PC-9 (cell line): Measurements from ENCODE around the gene TBRG4. TPM values are rescaled to one million over a fixed set of nuclear protein-coding genes. Genes with fewer than 3 reads are reported as not detected.
A peak's percentile ranks its signal among the peaks of the same experiment; 100 is the strongest.
"Not testable (repeated sequence)": the region's sequence is repeated elsewhere in the genome, so short reads cannot be mapped to it uniquely, and the experiment has no call there.

ENCODE experiments used
- BruUV-seq: library from RNA; stranded (reverse); fragments of 400-500 nt; replicated peaks from 2 replicates; lab custom pipeline; 2021; lab: Mats Ljungman, UMichigan
- CTCF ChIA-PET: fragments of 300-600 bp; sonication (Branson Sonifier 250); formaldehyde crosslinking; loops from one replicate; lab custom pipeline; 2022; ENCODE audit warnings: antibody characterized with exemption; lab: Charles Lee
- POLR2A ChIA-PET: fragments of 300-600 bp; sonication (Branson Sonifier 250); formaldehyde crosslinking; loops from one replicate; lab custom pipeline; 2022; ENCODE audit warnings: antibody characterized with exemption; ENCODE audit not compliant: unreplicated experiment; lab: Charles Lee
- DNase-seq, 2 experiments: peaks; one replicate each; pipeline versions ENCODE4 v3.0.0 to v3.0.0-alpha.2; 2015 to 2022; ENCODE audit warnings: mixed read lengths in 1 of 2
- H2AFZ ChIP-seq: fragments of 200-600 bp; sonication (generic); 2 replicates; pipeline ENCODE4 v1.8.1; 2017; ENCODE audit warnings: antibody characterized with exemption
- H3F3A ChIP-seq: fragments of 200-600 bp; sonication (generic); 2 replicates; pipeline ENCODE4 v1.8.1; 2017; ENCODE audit warnings: antibody characterized with exemption, mild to moderate bottlenecking, low read depth; ENCODE audit not compliant: insufficient read depth
- H3K27ac ChIP-seq: fragments of 200-600 bp; sonication (generic); 2 replicates; pipeline ENCODE4 v1.6.1; 2016; ENCODE audit warnings: mixed run types
- H3K27me3 ChIP-seq: fragments of 200-600 bp; sonication (generic); 2 replicates; pipeline ENCODE4 v1.6.1; 2016; ENCODE audit warnings: low read depth, mixed run types; ENCODE audit not compliant: insufficient read depth
- H3K36me3 ChIP-seq: fragments of 200-600 bp; sonication (generic); 2 replicates; pipeline ENCODE4 v1.6.1; 2016; ENCODE audit warnings: low read depth, mixed run types
- H3K4me1 ChIP-seq: fragments of 200-600 bp; sonication (generic); replicated peaks from 2 replicates; pipeline ENCODE4 v1.6.1; 2016; ENCODE audit warnings: mixed run types; ENCODE audit not compliant: insufficient read depth
- H3K4me2 ChIP-seq: fragments of 200-600 bp; sonication (generic); 2 replicates; pipeline ENCODE4 v1.6.1; 2017; ENCODE audit warnings: mixed run types
- H3K4me3 ChIP-seq: fragments of 200-600 bp; sonication (generic); 2 replicates; pipeline ENCODE4 v1.6.1; 2016; ENCODE audit warnings: mixed run types
- H3K79me2 ChIP-seq: fragments of 200-600 bp; sonication (generic); 2 replicates; pipeline ENCODE4 v1.6.1; 2017; ENCODE audit warnings: low read depth, mixed run types
- H3K9me2 ChIP-seq: fragments of 200-600 bp; sonication (generic); 2 replicates; pipeline ENCODE4 v1.8.1; 2017; ENCODE audit warnings: mild to moderate bottlenecking; ENCODE audit not compliant: insufficient read depth
- H3K9me3 ChIP-seq: fragments of 200-600 bp; sonication (generic); 2 replicates; pipeline ENCODE4 v1.8.1; 2016; ENCODE audit warnings: low read depth; ENCODE audit not compliant: insufficient read depth
- H4K20me1 ChIP-seq: fragments of 200-600 bp; sonication (generic); 2 replicates; pipeline ENCODE4 v1.8.1; 2017; ENCODE audit not compliant: insufficient read depth
- CTCF ChIP-seq: fragments of 200-600 bp; sonication (generic); conservative IDR thresholded peaks from 2 replicates; pipeline ENCODE4 v1.6.1; 2017; ENCODE audit warnings: mixed run types, antibody characterized with exemption, mild to moderate bottlenecking, moderate library complexity
- EZH2 ChIP-seq: fragments of 200-600 bp; sonication (generic); IDR thresholded peaks from 2 replicates; pipeline ENCODE4 v1.8.0; 2017; ENCODE audit warnings: antibody characterized with exemption, low read depth
- intact Hi-C: fragments of 100-400 bp; cut with micrococcal nuclease; formaldehyde crosslinking; loops from one replicate; pipeline ENCODE4 v1.10.0; 2022; ENCODE audit not compliant: unreplicated experiment
- total RNA-seq: library from RNA; stranded (reverse); gene quantifications from 2 replicates; pipeline ENCODE4 v1.2.3, GENCODE V29; 2021

Gene TBRG4
- total RNA-seq, 1 experiment from 2014 or later, result 120 TPM

GRCh38 chr7:45116048-45116447 lies 4.6 kb upstream of the TBRG4 start:
- H2AFZ ChIP-seq, result no peak overlapping the region
- H3K27me3 ChIP-seq, result peaks cover 19% of the 10 kb centered on the region
- H3K9me2 ChIP-seq, result no peaks in the 10 kb centered on the region
- H3F3A ChIP-seq, result peaks cover 17% of the 10 kb centered on the region
- no peaks in the 10 kb centered on the region for H4K20me1 ChIP-seq
- DNase-seq, result no peak
- intact Hi-C loops, result no loop called here
- H3K27ac ChIP-seq, result no peak overlapping the region
- ChIA-PET POLR2A (no interaction called here), CTCF (no interaction called here)
- no peak overlapping the region for H3K4me2 ChIP-seq
- peaks cover 6% of the 10 kb centered on the region; the same call in 1 of the 2 replicates for H3K4me1 ChIP-seq
- peaks cover 12% of the 10 kb centered on the region for H3K79me2 ChIP-seq
- H3K9me3 ChIP-seq, result no peaks in the 10 kb centered on the region
- H3K36me3 ChIP-seq, result no peaks in the 10 kb centered on the region
- no peak overlapping the region for H3K4me3 ChIP-seq
- BruUV-seq, result no TSS peak
- no peak for TF ChIP-seq CTCF
- TF ChIP-seq EZH2, result no peak

- Histone ChIP-seq H3K4me2 (no peak overlapping the region), H3K4me1 (peaks cover 13% of the 10 kb centered on the region), H2AFZ (no peak overlapping the region), H3F3A (peaks cover 17% of the 10 kb centered on the region), H3K4me3 (no peak overlapping the region), H3K79me2 (peaks cover 23% of the 10 kb centered on the region), H3K27ac (no peak overlapping the region), H4K20me1 (peaks cover 4% of the 10 kb centered on the region; the same call in 1 of the 2 replicates), H3K9me3 (no peaks in the 10 kb centered on the region), H3K36me3 (no peaks in the 10 kb centered on the region), H3K9me2 (no peaks in the 10 kb centered on the region), H3K27me3 (peaks cover 19% of the 10 kb centered on the region)
- no TSS peak for BruUV-seq
- intact Hi-C loops, result no loop called here
- ChIA-PET POLR2A (no interaction called here), CTCF (no interaction called here)
- DNase-seq, result no peak
- no peak for TF ChIP-seq EZH2
- TF ChIP-seq CTCF, result no peak
Observed at GRCh38 chr7:45114926-45115325, 3.4 kb upstream of the TBRG4 start.

- H3K9me2 ChIP-seq, H3K9me3 ChIP-seq, BruUV-seq, CTCF ChIA-PET, intact Hi-C loops, H4K20me1 ChIP-seq, H2AFZ ChIP-seq, DNase-seq, H3K27ac ChIP-seq, H3K4me3 ChIP-seq, H3K36me3 ChIP-seq, H3K4me2 ChIP-seq, POLR2A ChIA-PET: not testable (repeated sequence)
- Histone ChIP-seq H3K4me1 (peaks cover 19% of the 10 kb centered on the region), H3K27me3 (peaks cover 19% of the 10 kb centered on the region), H3F3A (peaks cover 18% of the 10 kb centered on the region), H3K79me2 (peaks cover 30% of the 10 kb centered on the region)
Observed at GRCh38 chr7:45114257-45114656, 2.8 kb upstream of the TBRG4 start.

GRCh38 chr7:45112648-45113047 lies 1.2 kb upstream of the TBRG4 start:
- no TSS peak for BruUV-seq
- peaks cover 25% of the 10 kb centered on the region for H3K4me1 ChIP-seq
- no peaks in the 10 kb centered on the region for H3K9me3 ChIP-seq
- H3K79me2 ChIP-seq, result peaks cover 46% of the 10 kb centered on the region
- H3K27ac ChIP-seq, result peak overlapping the region; percentile 82; the same call in 1 of the 2 replicates
- peaks cover 25% of the 10 kb centered on the region for H3F3A ChIP-seq
- CTCF ChIA-PET, result interaction anchor here (1.2 kb wide), 1 partner anchor 20 kb away, joined by 5 read pairs; no protein-coding TSS in a partner anchor
- H3K36me3 ChIP-seq, result peaks cover 16% of the 10 kb centered on the region
- POLR2A ChIA-PET, result interaction anchor here (0.8 kb wide), 1 partner anchor 199 kb away, joined by 4 read pairs; no protein-coding TSS in a partner anchor
- no peak overlapping the region for H2AFZ ChIP-seq
- DNase-seq, result no peak
- H3K27me3 ChIP-seq, result peaks cover 19% of the 10 kb centered on the region
- H4K20me1 ChIP-seq, result peaks cover 21% of the 10 kb centered on the region
- intact Hi-C loops, result no loop called here
- TF ChIP-seq CTCF (no peak), EZH2 (no peak)
- H3K4me2 ChIP-seq, result peak overlapping the region; percentile 97
- H3K9me2 ChIP-seq, result no peaks in the 10 kb centered on the region
- peak overlapping the region; percentile 68 for H3K4me3 ChIP-seq
